T-cell (primary cell): ENCODE results near the gene MMUT. TPM values are rescaled to one million over a fixed set of nuclear protein-coding genes. Genes with fewer than 3 reads are reported as not detected.
"Not testable (repeated sequence)": the region's sequence is repeated elsewhere in the genome, so short reads cannot be mapped to it uniquely, and the experiment has no call there.

Experiments
- ATAC-seq, 4 experiments: fragments of 200-7000 bp in 3 of 4; fragments of 150-1000 bp in 1 of 4; cut with Tn5 transposase; replicated peaks in 1 of 4; 1 replicate in 3 of 4; 2 replicates in 1 of 4; pipeline ENCODE4 v1.10.0; 2021; ENCODE audit warnings: moderate library complexity in 3 of 4, mild to moderate bottlenecking in 2 of 4, moderate number of reproducible peaks in 1 of 4
- CTCF ChIA-PET, 2 donors: fragments of 300-600 bp; sonication (Branson Sonifier 250); formaldehyde crosslinking; loops; one replicate each; lab custom pipeline; 2022; ENCODE audit warnings: antibody characterized with exemption in 2 of 2; lab: Charles Lee
- POLR2A ChIA-PET, 2 donors: fragments of 300-600 bp; sonication (Branson Sonifier 250); formaldehyde crosslinking; loops; one replicate each; lab custom pipeline; 2022; ENCODE audit warnings: antibody characterized with exemption in 2 of 2; lab: Charles Lee
- DNase-seq, 35 experiments: peaks; one replicate each; pipeline versions ENCODE4 v3.0.0 to v3.0.0-alpha.2; 2013 to 2023
- H3K27ac ChIP-seq: one replicate; pipeline ENCODE4 v1.5.1; 2013; ENCODE audit warnings: low read length
- H3K27me3 ChIP-seq, 2 experiments: replicated peaks in 1 of 2; 1 replicate in 1 of 2; 2 replicates in 1 of 2; pipeline versions ENCODE4 v1.6.1 to v1.7.0; 2013; ENCODE audit warnings: low read length in 1 of 2, mixed read lengths in 1 of 2; ENCODE audit not compliant: control insufficient read depth in 2 of 2, insufficient read depth in 2 of 2; ENCODE audit errors: extremely low read depth in 1 of 2
- H3K36me3 ChIP-seq, 2 donors: 1 replicate in 1 of 2; 2 replicates in 1 of 2; pipeline versions ENCODE4 v1.6.1 to v1.7.0; 2013; ENCODE audit warnings: low read length in 1 of 2; ENCODE audit not compliant: control insufficient read depth in 2 of 2, insufficient read depth in 1 of 2; ENCODE audit errors: extremely low read depth in 1 of 2
- H3K4me1 ChIP-seq, 2 experiments: 1 replicate in 1 of 2; 2 replicates in 1 of 2; pipeline versions ENCODE4 v1.6.1 to v1.7.0; 2013; ENCODE audit warnings: low read length in 2 of 2, mixed read lengths in 1 of 2; ENCODE audit not compliant: insufficient read depth in 2 of 2, control insufficient read depth in 1 of 2; ENCODE audit errors: extremely low read depth in 1 of 2
- H3K4me3 ChIP-seq, 2 donors: 1 replicate in 1 of 2; 2 replicates in 1 of 2; pipeline versions ENCODE4 v1.5.1 to v1.7.0; 2013; ENCODE audit warnings: mild to moderate bottlenecking in 2 of 2, low read length in 1 of 2, moderate library complexity in 1 of 2; ENCODE audit not compliant: control insufficient read depth in 1 of 2; ENCODE audit errors: extremely low read depth in 1 of 2
- H3K9me3 ChIP-seq: 2 replicates; pipeline ENCODE4 v1.7.0; 2013
- H3K27ac Mint-ChIP-seq, 2 donors: one replicate each; pipeline ENCODE4 v1.8.0; 2020 to 2021; ENCODE audit warnings: mild to moderate bottlenecking in 2 of 2, mixed read lengths in 2 of 2
- H3K27me3 Mint-ChIP-seq, 2 donors: one replicate each; pipeline ENCODE4 v1.8.0; 2021 to 2022; ENCODE audit warnings: mixed read lengths in 2 of 2
- H3K36me3 Mint-ChIP-seq: one replicate; pipeline ENCODE4 v1.8.0; 2021; ENCODE audit warnings: mixed read lengths
- H3K4me1 Mint-ChIP-seq, 3 donors: one replicate each; pipeline ENCODE4 v1.8.0; 2020 to 2022; ENCODE audit warnings: mixed read lengths in 3 of 3, mild to moderate bottlenecking in 1 of 3
- H3K4me3 Mint-ChIP-seq, 3 donors: one replicate each; pipeline ENCODE4 v1.8.0; 2020 to 2022; ENCODE audit warnings: mild to moderate bottlenecking in 3 of 3, mixed read lengths in 3 of 3, moderate library complexity in 3 of 3
- H3K9me3 Mint-ChIP-seq, 3 donors: one replicate each; pipeline ENCODE4 v1.8.0; 2020 to 2022; ENCODE audit warnings: mixed read lengths in 3 of 3
- WGBS: methylation state at CpG from one replicate; pipeline ENCODE4 v1.1.5; 2013; ENCODE audit warnings: missing lambda C conversion rate; ENCODE audit not compliant: insufficient coverage; 5-methylcytosine and 5-hydroxymethylcytosine counted together
- total RNA-seq, 35 experiments: library from RNA in 6 of 35; stranded (reverse) in 6 of 35; fragments of 120-200 nt in 1 of 35; gene quantifications; one replicate each; pipeline versions ENCODE4 v1.2.1 to v1.2.4 and lab custom pipeline; 2013 to 2026

Gene MMUT
- total RNA-seq, 5 donors from 2014 or later (not counting 1 experiment from before 2014, with no cell fraction given) = 6.4 to 14.0 (median 10.5) TPM

GRCh38 chr6:49409951-49410542 is 53.0 kb downstream of the MMUT start:
- Histone ChIP-seq H3K9me3 (no peaks in the 10 kb centered on the region), H3K27me3 (no peaks in the 10 kb centered on the region), H3K4me3 (no peak overlapping the region), H3K36me3 (no peaks in the 10 kb centered on the region), H3K4me1 (no peaks in the 10 kb centered on the region), H3K27ac (no peak overlapping the region)
- peak in 2 of 4 experiments; percentile 33 to 57 for ATAC-seq
- ChIA-PET CTCF (interaction anchor here (0.6 to 1.6 kb wide), 16 partner anchors 10 to 1995 kb away, joined by 3 to 13 read pairs (median 4); no protein-coding TSS in a partner anchor), POLR2A (interaction anchor here in 1 of 2 donors (0.6 kb wide), 1 partner anchor 38 kb away, joined by 3 read pairs; no protein-coding TSS in a partner anchor)
- Mint-ChIP-seq H3K27ac (no peak overlapping the region), H3K36me3 (no peaks in the 10 kb centered on the region), H3K4me3 (no peak overlapping the region), H3K9me3 (no peaks in the 10 kb centered on the region), H3K27me3 (peaks cover 11% of the 10 kb centered on the region in 2 donors), H3K4me1 (no peaks in the 10 kb centered on the region)
- peak in 32 of 35 experiments; percentile 2 to 67 (median 31) for DNase-seq
- WGBS = 0% methylated on average over 2 of the region's 9 CpGs

- ChIA-PET POLR2A (no interaction called here), CTCF (interaction anchor here in 1 of 2 donors (1.3 kb wide), 1 partner anchor 1775 kb away, joined by 3 read pairs; no protein-coding TSS in a partner anchor)
- no peak for ATAC-seq
- Histone ChIP-seq H3K4me3 (no peak overlapping the region), H3K4me1 (no peaks in the 10 kb centered on the region), H3K36me3 (no peaks in the 10 kb centered on the region), H3K9me3 (no peaks in the 10 kb centered on the region), H3K27me3 (no peaks in the 10 kb centered on the region), H3K27ac (no peak overlapping the region)
- Mint-ChIP-seq H3K4me1 (no peaks in the 10 kb centered on the region), H3K36me3 (no peaks in the 10 kb centered on the region), H3K4me3 (no peak overlapping the region), H3K9me3 (no peaks in the 10 kb centered on the region), H3K27ac (no peak overlapping the region), H3K27me3 (peaks cover 6 to 16% of the 10 kb centered on the region in 2 donors)
- WGBS = 40% methylated on average over 1 of the region's 5 CpGs
- DNase-seq = no peak
Measured at GRCh38 chr6:49406250-49406970, 56.6 kb downstream of the MMUT start.

GRCh38 chr6:49401063-49401462 is 62.0 kb downstream of the MMUT start:
- Mint-ChIP-seq H3K27me3 (peaks cover 6 to 13% of the 10 kb centered on the region in 2 donors), H3K4me3 (no peak overlapping the region), H3K27ac (no peak overlapping the region), H3K9me3 (no peaks in the 10 kb centered on the region), H3K4me1 (no peaks in the 10 kb centered on the region), H3K36me3 (no peaks in the 10 kb centered on the region)
- CTCF ChIA-PET = no interaction called here
- H3K27ac ChIP-seq = no peak overlapping the region
- no peaks in the 10 kb centered on the region for H3K4me1 ChIP-seq
- ATAC-seq (no peak), DNase-seq (no peak)
- WGBS = 83% methylated on average over 1 of the region's 3 CpGs
- H3K36me3 ChIP-seq = no peaks in the 10 kb centered on the region
- no peaks in the 10 kb centered on the region for H3K9me3 ChIP-seq
- no peaks in the 10 kb centered on the region for H3K27me3 ChIP-seq
- no peak overlapping the region for H3K4me3 ChIP-seq
- POLR2A ChIA-PET = no interaction called here

GRCh38 chr6:49386667-49387508 is 76.2 kb downstream of the MMUT start:
- H3K27ac Mint-ChIP-seq, H3K27ac ChIP-seq, H3K4me3 Mint-ChIP-seq, H3K9me3 Mint-ChIP-seq, H3K36me3 Mint-ChIP-seq, H3K36me3 ChIP-seq, H3K27me3 Mint-ChIP-seq, DNase-seq, CTCF ChIA-PET, ATAC-seq, H3K4me3 ChIP-seq, POLR2A ChIA-PET, H3K27me3 ChIP-seq, H3K4me1 ChIP-seq, H3K4me1 Mint-ChIP-seq, H3K9me3 ChIP-seq: not testable (repeated sequence)
- 90% methylated on average over 10 of the region's 28 CpGs for WGBS

- no peaks in the 10 kb centered on the region for H3K4me1 Mint-ChIP-seq
- no peaks in the 10 kb centered on the region for H3K4me1 ChIP-seq
- no peaks in the 10 kb centered on the region for H3K27me3 ChIP-seq
- DNase-seq (no peak), ATAC-seq (no peak)
- H3K27me3 Mint-ChIP-seq = peaks cover 0 to 10% of the 10 kb centered on the region in 2 donors
- POLR2A ChIA-PET = no interaction called here
- no CpG with 5 or more reads among the region's 2 CpGs for WGBS
- H3K27ac ChIP-seq = no peak overlapping the region
- H3K4me3 Mint-ChIP-seq = no peak overlapping the region
- no peaks in the 10 kb centered on the region for H3K36me3 Mint-ChIP-seq
- no peaks in the 10 kb centered on the region for H3K9me3 ChIP-seq
- H3K36me3 ChIP-seq = no peaks in the 10 kb centered on the region
- no peak overlapping the region for H3K27ac Mint-ChIP-seq
- no peak overlapping the region for H3K4me3 ChIP-seq
- H3K9me3 Mint-ChIP-seq = peaks cover 0 to 5% (median 0%) of the 10 kb centered on the region in 3 donors
- CTCF ChIA-PET = no interaction called here
Measured at GRCh38 chr6:49384904-49385303, 78.1 kb downstream of the MMUT start.
